A172 (cell line): Measurements from ENCODE around the gene FOXD1. TPM values are rescaled to one million over a fixed set of nuclear protein-coding genes. Genes with fewer than 3 reads are reported as not detected.
"Not testable (repeated sequence)": the region's sequence is repeated elsewhere in the genome, so short reads cannot be mapped to it uniquely, and the experiment has no call there.

ENCODE experiments used
- DNase-seq: peaks from one replicate; pipeline ENCODE4 v3.0.0-alpha.2; 2015; ENCODE audit warnings: low spot score
- total RNA-seq: library from RNA; depleted of rRNA; stranded (reverse); fragments of >200 nt; shearing (Covaris generic); gene quantifications from 2 replicates; pipeline ENCODE4 v1.2.3, GENCODE V29; 2014

The FOXD1 gene
- total RNA-seq, 1 experiment from 2014 or later = 24.6 TPM

GRCh38 chr5:73464016-73464745 lies 15.6 kb upstream of the FOXD1 start:
- DNase-seq = no peak

- DNase-seq = no peak
Observed at GRCh38 chr5:73460133-73460532, 11.6 kb upstream of the FOXD1 start.

- DNase-seq = peak; percentile 44
Observed at GRCh38 chr5:73459366-73459765, 10.8 kb upstream of the FOXD1 start.

GRCh38 chr5:73456462-73456861 lies 7.9 kb upstream of the FOXD1 start:
- DNase-seq = not testable (repeated sequence)

- DNase-seq = peak; percentile 72
Observed at GRCh38 chr5:73454379-73455036, 5.9 kb upstream of the FOXD1 start.

- no peak for DNase-seq
Observed at GRCh38 chr5:73452215-73452614, 3.6 kb upstream of the FOXD1 start.

- DNase-seq = no peak
Observed at GRCh38 chr5:73451224-73452130, 2.9 kb upstream of the FOXD1 start.

GRCh38 chr5:73450672-73451223 lies 2.2 kb upstream of the FOXD1 start:
- no peak for DNase-seq

GRCh38 chr5:73450137-73450536 lies 1.6 kb upstream of the FOXD1 start:
- DNase-seq = no peak

- peak; percentile 37 for DNase-seq
Observed at GRCh38 chr5:73447530-73448462, 781 bp downstream of the FOXD1 start.

- DNase-seq = no peak
Observed at GRCh38 chr5:73446631-73447529, 1.7 kb downstream of the FOXD1 start.

GRCh38 chr5:73445665-73446630 lies 2.6 kb downstream of the FOXD1 start:
- DNase-seq = no peak

GRCh38 chr5:73444499-73445438 lies 3.8 kb downstream of the FOXD1 start:
- no peak for DNase-seq

GRCh38 chr5:73443829-73444498 lies 4.6 kb downstream of the FOXD1 start:
- DNase-seq = no peak

GRCh38 chr5:73442996-73443627 lies 5.5 kb downstream of the FOXD1 start:
- no peak for DNase-seq

GRCh38 chr5:73442231-73442811 lies 6.3 kb downstream of the FOXD1 start:
- no peak for DNase-seq
